Naive B cell (primary cell): ENCODE data around the gene TMX3. TPM values are rescaled to one million over a fixed set of nuclear protein-coding genes. Genes with fewer than 3 reads are reported as not detected.

ENCODE experiments used
- ATAC-seq, 2 donors: fragments of 150-1000 bp; cut with Tn5 transposase; 2 replicates each; pipeline ENCODE4 v1.10.0; 2021; ENCODE audit warnings: low read depth in 2 of 2, mild to moderate bottlenecking in 2 of 2, moderate library complexity in 2 of 2
- DNase-seq: peaks from one replicate; pipeline ENCODE4 v3.0.0; 2022
- H3K27ac Mint-ChIP-seq, 6 donors: one replicate each; pipeline ENCODE4 v1.8.0; 2020 to 2022; ENCODE audit warnings: mild to moderate bottlenecking in 6 of 6, mixed read lengths in 6 of 6, moderate library complexity in 5 of 6, inconsistent platforms in 2 of 6
- H3K27me3 Mint-ChIP-seq, 3 donors: one replicate each; pipeline ENCODE4 v1.8.0; 2021 to 2022; ENCODE audit warnings: mixed read lengths in 3 of 3, mild to moderate bottlenecking in 1 of 3
- H3K36me3 Mint-ChIP-seq, 2 donors: one replicate each; pipeline ENCODE4 v1.8.0; 2020 to 2022; ENCODE audit warnings: mixed read lengths in 2 of 2, inconsistent platforms in 1 of 2, mild to moderate bottlenecking in 1 of 2
- H3K4me1 Mint-ChIP-seq, 3 donors: one replicate each; pipeline ENCODE4 v1.8.0; 2020 to 2022; ENCODE audit warnings: mixed read lengths in 3 of 3, inconsistent platforms in 1 of 3, mild to moderate bottlenecking in 1 of 3, moderate library complexity in 1 of 3
- H3K4me3 Mint-ChIP-seq, 8 donors: one replicate each; pipeline ENCODE4 v1.8.0; 2020 to 2022; ENCODE audit warnings: mild to moderate bottlenecking in 8 of 8, mixed read lengths in 8 of 8, moderate library complexity in 8 of 8, inconsistent platforms in 2 of 8
- H3K9me3 Mint-ChIP-seq, 7 donors: one replicate each; pipeline ENCODE4 v1.8.0; 2020 to 2022; ENCODE audit warnings: mixed read lengths in 7 of 7, mild to moderate bottlenecking in 5 of 7, inconsistent platforms in 2 of 7, moderate library complexity in 1 of 7
- polyA plus RNA-seq, 6 donors: library from polyadenylated mRNA; unstranded; fragments of 300-500 nt; fragmentation: Illumina TruSeq; gene quantifications; one replicate each; pipeline ENCODE4 v1.2.3, GENCODE V29; 2021; ENCODE audit warnings: low read depth in 6 of 6

TMX3 gene
- polyA plus RNA-seq, 6 donors from 2014 or later = 15.3 to 27.7 (median 21.6) TPM

DNA sequence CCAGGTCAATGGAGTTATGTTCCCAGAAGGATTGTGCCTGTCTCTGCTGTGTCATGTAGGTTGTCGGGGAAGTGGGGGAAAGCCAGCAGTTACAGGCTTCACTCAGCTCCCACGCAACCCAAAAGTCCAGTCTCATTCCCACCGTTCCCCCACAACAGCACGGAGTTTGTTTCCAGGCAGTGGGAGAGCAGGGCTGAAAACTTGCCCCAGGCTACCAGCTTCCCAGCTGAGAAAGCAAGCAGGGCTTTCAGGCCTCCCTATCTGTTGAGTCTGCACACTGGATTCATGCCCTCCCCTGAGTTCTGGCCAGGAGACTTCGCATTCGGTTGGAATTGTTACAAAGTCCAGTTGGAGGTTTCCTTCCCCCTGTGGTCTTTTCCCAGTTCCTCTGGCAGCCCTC, 76.3 kb downstream of the TMX3 start:
- Mint-ChIP-seq H3K4me1 (no peaks in the 10 kb centered on the region), H3K27ac (no peak overlapping the region), H3K9me3 (peaks cover 0 to 14% (median 4%) of the 10 kb centered on the region in 7 donors), H3K36me3 (no peaks in the 10 kb centered on the region), H3K4me3 (no peak overlapping the region), H3K27me3 (peaks cover 15 to 36% (median 19%) of the 10 kb centered on the region in 3 donors)
- DNase-seq (no peak), ATAC-seq (no peak)

DNA sequence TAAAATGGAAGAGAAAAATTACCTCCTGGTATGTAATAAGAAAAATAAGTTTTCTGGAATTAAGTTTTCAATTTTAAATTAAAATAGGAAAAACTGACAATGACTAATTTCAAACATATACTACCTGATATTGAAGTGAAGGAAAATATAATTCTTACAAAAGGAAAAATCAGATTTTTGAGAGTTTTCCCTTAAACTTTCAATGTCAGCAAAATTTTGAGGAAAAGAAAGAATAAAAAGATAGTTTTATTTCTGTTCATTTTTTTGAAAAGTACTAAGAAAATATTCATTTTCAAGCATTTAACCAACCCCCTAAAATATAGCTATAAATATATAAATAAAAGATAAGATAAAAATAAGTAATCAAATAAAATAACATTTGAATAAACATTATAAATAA, 87.1 kb downstream of the TMX3 start:
- no peak overlapping the region for H3K4me3 Mint-ChIP-seq
- H3K4me1 Mint-ChIP-seq = no peaks in the 10 kb centered on the region

More for the DNA sequence above, 87.1 kb downstream of the TMX3 start:
- H3K27me3 Mint-ChIP-seq = no peaks in the 10 kb centered on the region
- DNase-seq = no peak
- peaks cover 0 to 3% (median 0%) of the 10 kb centered on the region in 7 donors for H3K9me3 Mint-ChIP-seq
- no peaks in the 10 kb centered on the region for H3K36me3 Mint-ChIP-seq
- no peak for ATAC-seq
- no peak overlapping the region for H3K27ac Mint-ChIP-seq

Other genes with a start within 250 kb of the TMX3 start
- 1 to 10 TPM; 1.4 to 5.0 (median 3.8) TPM for gene CCDC102B, start 83.0 kb upstream of the TMX3 start, polyA plus RNA-seq